Activated CD4-positive, alpha-beta memory T cell treated with anti-CD3 and anti-CD28 coated beads for 36 hours (primary cell): Measurements from ENCODE around the gene XPA. TPM values are rescaled to one million over a fixed set of nuclear protein-coding genes. Genes with fewer than 3 reads are reported as not detected.
A peak's percentile ranks its signal among the peaks of the same experiment; 100 is the strongest.

ENCODE experiments used
- CTCF ChIA-PET: fragments of 350-600 bp; sonication (Branson Sonifier 250); formaldehyde crosslinking; loops from one replicate; lab custom pipeline; 2021; ENCODE audit warnings: antibody characterized with exemption, inconsistent platforms; lab: Charles Lee
- POLR2A ChIA-PET: fragments of 350-600 bp; sonication (Branson Sonifier 250); formaldehyde crosslinking; loops from one replicate; lab custom pipeline; 2021; ENCODE audit warnings: antibody characterized with exemption; lab: Charles Lee
- DNase-seq: peaks from one replicate; pipeline ENCODE4 v3.0.0-alpha.2; 2020
- H3K27ac Mint-ChIP-seq: one replicate; pipeline ENCODE4 v1.8.0; 2021; ENCODE audit warnings: mixed read lengths
- H3K27me3 Mint-ChIP-seq: one replicate; pipeline ENCODE4 v1.8.0; 2021; ENCODE audit warnings: mixed read lengths
- H3K36me3 Mint-ChIP-seq: one replicate; pipeline ENCODE4 v1.8.0; 2021; ENCODE audit warnings: mixed read lengths
- H3K4me1 Mint-ChIP-seq: one replicate; pipeline ENCODE4 v1.8.0; 2021; ENCODE audit warnings: low read depth, mixed read lengths
- H3K4me3 Mint-ChIP-seq: one replicate; pipeline ENCODE4 v1.8.0; 2021; ENCODE audit warnings: mild to moderate bottlenecking, mixed read lengths
- H3K9me3 Mint-ChIP-seq: one replicate; pipeline ENCODE4 v1.8.0; 2021; ENCODE audit warnings: mixed read lengths
- intact Hi-C: fragments of 100-400 bp; cut with micrococcal nuclease; formaldehyde crosslinking; loops from one replicate; pipeline ENCODE4 v1.15.1; 2023
- total RNA-seq, 2 experiments: library from RNA; stranded (reverse); gene quantifications; one replicate each; pipeline ENCODE4 v1.2.3, GENCODE V29; 2021

The XPA gene
- total RNA-seq, 2 experiments from 2014 or later: 8.5 to 9.6 TPM

- peaks cover 4% of the 10 kb centered on the region for H3K27me3 Mint-ChIP-seq
- no peak overlapping the region for H3K4me3 Mint-ChIP-seq
- H3K36me3 Mint-ChIP-seq: no peaks in the 10 kb centered on the region
- intact Hi-C loops: no loop called here
- no peaks in the 10 kb centered on the region for H3K4me1 Mint-ChIP-seq
- DNase-seq: no peak
- no peak overlapping the region for H3K27ac Mint-ChIP-seq
- ChIA-PET POLR2A (no interaction called here), CTCF (no interaction called here)
- peaks cover 3% of the 10 kb centered on the region for H3K9me3 Mint-ChIP-seq
Measured at GRCh38 chr9:97721396-97721795, 24.3 kb upstream of the XPA start.

- no peak overlapping the region for H3K27ac Mint-ChIP-seq
- ChIA-PET CTCF (interaction anchor here (1.1 kb wide), 1 partner anchor 205 kb away, joined by 3 read pairs; no protein-coding TSS in a partner anchor), POLR2A (no interaction called here)
- DNase-seq: no peak
- H3K27me3 Mint-ChIP-seq: peaks cover 2% of the 10 kb centered on the region
- H3K4me1 Mint-ChIP-seq: peaks cover 9% of the 10 kb centered on the region
- intact Hi-C loops: loop anchor here (10.0 kb wide), 1 partner anchor 547 kb away; no protein-coding TSS in a partner anchor
- no peak overlapping the region for H3K4me3 Mint-ChIP-seq
- H3K9me3 Mint-ChIP-seq: peaks cover 3% of the 10 kb centered on the region
- no peaks in the 10 kb centered on the region for H3K36me3 Mint-ChIP-seq
Measured at GRCh38 chr9:97717866-97718265, 20.7 kb upstream of the XPA start.

GRCh38 chr9:97714435-97714834, 17.3 kb upstream of the XPA start:
- peaks cover 15% of the 10 kb centered on the region for H3K4me1 Mint-ChIP-seq

GRCh38 chr9:97711223-97711626, 14.1 kb upstream of the XPA start:
- intact Hi-C loops: loop anchor here (2.0 to 10.0 kb wide), 4 partner anchors 91 to 554 kb away; no protein-coding TSS in a partner anchor
- CTCF ChIA-PET: interaction anchor here (1.0 kb wide), 1 partner anchor 187 kb away, joined by 3 read pairs; no protein-coding TSS in a partner anchor
- no peaks in the 10 kb centered on the region for H3K36me3 Mint-ChIP-seq
- H3K9me3 Mint-ChIP-seq: no peaks in the 10 kb centered on the region
- H3K27ac Mint-ChIP-seq: no peak overlapping the region
- DNase-seq: no peak
- no peak overlapping the region for H3K4me3 Mint-ChIP-seq
- H3K27me3 Mint-ChIP-seq: peaks cover 8% of the 10 kb centered on the region
- POLR2A ChIA-PET: no interaction called here
- peaks cover 18% of the 10 kb centered on the region for H3K4me1 Mint-ChIP-seq

More at GRCh38 chr9:97714435-97714834, 17.3 kb upstream of the XPA start:
- no peak for DNase-seq
- CTCF ChIA-PET: interaction anchor here (1.1 to 1.6 kb wide), 3 partner anchors 9 to 176 kb away, joined by 4 to 8 read pairs (median 4); no protein-coding TSS in a partner anchor
- no peaks in the 10 kb centered on the region for H3K36me3 Mint-ChIP-seq
- peaks cover 2% of the 10 kb centered on the region for H3K27me3 Mint-ChIP-seq
- no peaks in the 10 kb centered on the region for H3K9me3 Mint-ChIP-seq
- no peak overlapping the region for H3K4me3 Mint-ChIP-seq
- intact Hi-C loops: loop anchor here (5.0 to 10.0 kb wide), 2 partner anchors 88 to 550 kb away; no protein-coding TSS in a partner anchor
- POLR2A ChIA-PET: no interaction called here
- H3K27ac Mint-ChIP-seq: no peak overlapping the region

GRCh38 chr9:97710356-97711222, 13.4 kb upstream of the XPA start:
- Mint-ChIP-seq H3K4me3 (no peak overlapping the region), H3K4me1 (peaks cover 22% of the 10 kb centered on the region), H3K36me3 (no peaks in the 10 kb centered on the region), H3K27ac (no peak overlapping the region), H3K9me3 (no peaks in the 10 kb centered on the region), H3K27me3 (peaks cover 8% of the 10 kb centered on the region)
- ChIA-PET CTCF (interaction anchor here (1.0 kb wide), 1 partner anchor 187 kb away, joined by 3 read pairs; no protein-coding TSS in a partner anchor), POLR2A (no interaction called here)
- DNase-seq: peak; percentile 55
- intact Hi-C loops: loop anchor here (1.0 to 10.0 kb wide), 5 partner anchors 92 to 554 kb away; no protein-coding TSS in a partner anchor

GRCh38 chr9:97706246-97706645, 9.1 kb upstream of the XPA start:
- CTCF ChIA-PET: interaction anchor here (0.6 to 3.1 kb wide), 5 partner anchors 193 to 1032 kb away, joined by 3 to 21 read pairs (median 3); no protein-coding TSS in a partner anchor
- Mint-ChIP-seq H3K36me3 (no peaks in the 10 kb centered on the region), H3K27me3 (peaks cover 8% of the 10 kb centered on the region), H3K9me3 (no peaks in the 10 kb centered on the region), H3K27ac (no peak overlapping the region), H3K4me1 (peaks cover 37% of the 10 kb centered on the region), H3K4me3 (no peak overlapping the region)
- DNase-seq: no peak
- POLR2A ChIA-PET: interaction anchor here (0.6 kb wide), 1 partner anchor 10 kb away, joined by 3 read pairs; no protein-coding TSS in a partner anchor
- intact Hi-C loops: loop anchor here (10.0 kb wide), 1 partner anchor 329 kb away; no protein-coding TSS in a partner anchor

GRCh38 chr9:97705354-97705950, 8.3 kb upstream of the XPA start:
- Mint-ChIP-seq H3K4me3 (no peak overlapping the region), H3K9me3 (no peaks in the 10 kb centered on the region), H3K27me3 (peaks cover 8% of the 10 kb centered on the region), H3K36me3 (no peaks in the 10 kb centered on the region), H3K4me1 (peaks cover 31% of the 10 kb centered on the region), H3K27ac (no peak overlapping the region)
- intact Hi-C loops: loop anchor here (10.0 kb wide), 1 partner anchor 329 kb away; no protein-coding TSS in a partner anchor
- ChIA-PET CTCF (interaction anchor here (1.1 to 3.1 kb wide), 6 partner anchors 9 to 329 kb away, joined by 3 to 21 read pairs (median 3); no protein-coding TSS in a partner anchor), POLR2A (interaction anchor here (0.8 kb wide), 1 partner anchor 185 kb away, joined by 3 read pairs; no protein-coding TSS in a partner anchor)
- no peak for DNase-seq

GRCh38 chr9:97704851-97705250, 7.7 kb upstream of the XPA start:
- Mint-ChIP-seq H3K27ac (no peak overlapping the region), H3K36me3 (no peaks in the 10 kb centered on the region), H3K4me3 (no peak overlapping the region), H3K27me3 (peaks cover 8% of the 10 kb centered on the region), H3K9me3 (no peaks in the 10 kb centered on the region), H3K4me1 (peaks cover 31% of the 10 kb centered on the region)
- intact Hi-C loops: loop anchor here (10.0 kb wide), 1 partner anchor 330 kb away; no protein-coding TSS in a partner anchor
- ChIA-PET CTCF (interaction anchor here (0.7 to 3.1 kb wide), 8 partner anchors 10 to 330 kb away, joined by 3 to 21 read pairs (median 3); no protein-coding TSS in a partner anchor), POLR2A (interaction anchor here (0.8 kb wide), 1 partner anchor 186 kb away, joined by 3 read pairs; no protein-coding TSS in a partner anchor)
- DNase-seq: no peak

GRCh38 chr9:97704345-97704677, 7.2 kb upstream of the XPA start:
- H3K36me3 Mint-ChIP-seq: no peaks in the 10 kb centered on the region
- H3K4me1 Mint-ChIP-seq: peaks cover 33% of the 10 kb centered on the region
- ChIA-PET POLR2A (no interaction called here), CTCF (interaction anchor here (0.6 to 3.1 kb wide), 5 partner anchors 10 to 397 kb away, joined by 3 to 21 read pairs (median 3); no protein-coding TSS in a partner anchor)
- no peak for DNase-seq
- peak overlapping the region; percentile 91 for H3K27ac Mint-ChIP-seq
- H3K4me3 Mint-ChIP-seq: no peak overlapping the region
- intact Hi-C loops: loop anchor here (10.0 kb wide), 1 partner anchor 330 kb away; no protein-coding TSS in a partner anchor
- H3K27me3 Mint-ChIP-seq: peaks cover 8% of the 10 kb centered on the region
- H3K9me3 Mint-ChIP-seq: no peaks in the 10 kb centered on the region

- ChIA-PET CTCF (interaction anchor here (0.6 to 3.1 kb wide), 4 partner anchors 32 to 398 kb away, joined by 3 to 21 read pairs (median 4); no protein-coding TSS in a partner anchor), POLR2A (interaction anchor here (0.8 kb wide), 1 partner anchor 280 kb away, joined by 3 read pairs; the partner anchor contains the start of gene ANP32B)
- H3K4me1 Mint-ChIP-seq: peaks cover 35% of the 10 kb centered on the region
- H3K4me3 Mint-ChIP-seq: peak overlapping the region; percentile 40
- peaks cover 6% of the 10 kb centered on the region for H3K27me3 Mint-ChIP-seq
- DNase-seq: peak; percentile 59
- H3K36me3 Mint-ChIP-seq: no peaks in the 10 kb centered on the region
- H3K9me3 Mint-ChIP-seq: no peaks in the 10 kb centered on the region
- H3K27ac Mint-ChIP-seq: peak overlapping the region; percentile 91
- intact Hi-C loops: loop anchor here (10.0 kb wide), 1 partner anchor 331 kb away; no protein-coding TSS in a partner anchor
Measured at GRCh38 chr9:97703437-97704344, 6.6 kb upstream of the XPA start.
